Nephron progenitor cell (in vitro differentiated cells): ENCODE measurements around the gene DHRS7.

Experiments used
- DNase-seq: peaks from one replicate; pipeline ENCODE4 v3.0.0; 2021
- H3K27ac Mint-ChIP-seq: 2 replicates; pipeline ENCODE4 v1.8.0; 2021; ENCODE audit warnings: mild to moderate bottlenecking, moderate library complexity, mixed read lengths
- H3K27me3 Mint-ChIP-seq: 2 replicates; pipeline ENCODE4 v1.8.0; 2021; ENCODE audit warnings: mild to moderate bottlenecking, low read depth, mixed read lengths; ENCODE audit not compliant: poor library complexity
- H3K36me3 Mint-ChIP-seq: 2 replicates; pipeline ENCODE4 v1.8.0; 2021; ENCODE audit warnings: low read depth, mixed read lengths
- H3K4me1 Mint-ChIP-seq: 2 replicates; pipeline ENCODE4 v1.8.0; 2021; ENCODE audit warnings: mixed read lengths
- H3K4me3 Mint-ChIP-seq: 2 replicates; pipeline ENCODE4 v1.8.0; 2021; ENCODE audit warnings: mild to moderate bottlenecking, moderate library complexity, mixed read lengths
- H3K9me3 Mint-ChIP-seq: 2 replicates; pipeline ENCODE4 v1.8.0; 2021; ENCODE audit warnings: mild to moderate bottlenecking, moderate library complexity, mixed read lengths
- CTCF ChIP-seq: fragments of 200-600 bp; sonication (generic); IDR thresholded peaks from 2 replicates; pipeline ENCODE4 v1.5.0; 2021; ENCODE audit warnings: antibody characterized with exemption

The DHRS7 gene

GRCh38 chr14:60097974-60098373 lies 67.2 kb downstream of the DHRS7 start:
- Mint-ChIP-seq H3K9me3 (peaks cover 30% of the 10 kb centered on the region), H3K36me3 (peaks cover 63% of the 10 kb centered on the region), H3K27ac (no peak overlapping the region), H3K27me3 (no peaks in the 10 kb centered on the region), H3K4me1 (peaks cover 30% of the 10 kb centered on the region), H3K4me3 (no peak overlapping the region)
- DNase-seq, result no peak
- TF ChIP-seq CTCF, result no peak

- Mint-ChIP-seq H3K4me3 (no peak overlapping the region), H3K9me3 (peaks cover 18% of the 10 kb centered on the region), H3K27ac (no peak overlapping the region), H3K4me1 (peaks cover 37% of the 10 kb centered on the region), H3K27me3 (no peaks in the 10 kb centered on the region), H3K36me3 (peaks cover 42% of the 10 kb centered on the region)
- no peak for DNase-seq
- no peak for TF ChIP-seq CTCF
These were observed 69.3 kb downstream of the DHRS7 start for GRCh38 chr14:60095781-60096450.

- Mint-ChIP-seq H3K4me1 (peaks cover 43% of the 10 kb centered on the region), H3K4me3 (no peak overlapping the region), H3K27me3 (no peaks in the 10 kb centered on the region), H3K9me3 (peaks cover 13% of the 10 kb centered on the region), H3K27ac (no peak overlapping the region), H3K36me3 (peaks cover 36% of the 10 kb centered on the region)
- TF ChIP-seq CTCF, result no peak
- no peak for DNase-seq
These were observed 70.0 kb downstream of the DHRS7 start for GRCh38 chr14:60095231-60095630.

- Mint-ChIP-seq H3K36me3 (peaks cover 28% of the 10 kb centered on the region), H3K27me3 (no peaks in the 10 kb centered on the region), H3K27ac (no peak overlapping the region), H3K4me1 (peaks cover 43% of the 10 kb centered on the region), H3K9me3 (peaks cover 10% of the 10 kb centered on the region), H3K4me3 (peak overlapping the region; percentile 97)
- DNase-seq, result peak; percentile 6
- no peak for TF ChIP-seq CTCF
These were observed 70.8 kb downstream of the DHRS7 start for GRCh38 chr14:60094306-60094897.
